A673 (cell line): ENCODE measurements around the gene SLC16A12. TPM values are rescaled to one million over a fixed set of nuclear protein-coding genes. Genes with fewer than 3 reads are reported as not detected.

Experiments used
- BruUV-seq: library from RNA; stranded (reverse); fragments of 400-500 nt; replicated peaks from 2 replicates; lab custom pipeline; 2021; lab: Mats Ljungman, UMichigan
- CTCF ChIA-PET: fragments of 300-600 bp; sonication (Branson Sonifier 250); formaldehyde crosslinking; loops from one replicate; lab custom pipeline; 2022; ENCODE audit warnings: antibody characterized with exemption; lab: Charles Lee
- POLR2A ChIA-PET: fragments of 300-600 bp; sonication (Branson Sonifier 250); formaldehyde crosslinking; loops from one replicate; lab custom pipeline; 2022; ENCODE audit warnings: antibody characterized with exemption; ENCODE audit not compliant: low non-redundant PET; lab: Charles Lee
- DNase-seq: peaks from one replicate; pipeline ENCODE4 v3.0.0-alpha.2; 2015; ENCODE audit warnings: low spot score
- H3K27ac ChIP-seq: fragments of 200-600 bp; sonication (generic); 2 replicates; pipeline ENCODE4 v1.5.1; 2016; ENCODE audit warnings: mixed run types, low read depth, mild to moderate bottlenecking, mixed read lengths, antibody characterized with exemption, low read length; ENCODE audit not compliant: poor library complexity, severe bottlenecking
- H3K27me3 ChIP-seq: fragments of 200-600 bp; sonication (generic); replicated peaks from 2 replicates; pipeline ENCODE4 v1.6.1; 2017; ENCODE audit warnings: mixed run types, low read depth, mild to moderate bottlenecking, mixed read lengths, antibody characterized with exemption, low read length; ENCODE audit not compliant: insufficient read depth, poor library complexity
- H3K36me3 ChIP-seq: fragments of 200-600 bp; sonication (generic); 2 replicates; pipeline ENCODE4 v1.6.1; 2016; ENCODE audit warnings: mixed run types, mild to moderate bottlenecking, mixed read lengths, antibody characterized with exemption, low read length; ENCODE audit not compliant: insufficient read depth, poor library complexity, severe bottlenecking
- H3K4me1 ChIP-seq: fragments of 200-600 bp; sonication (generic); 2 replicates; pipeline ENCODE4 v1.6.1; 2017; ENCODE audit warnings: mixed run types, mild to moderate bottlenecking, mixed read lengths, antibody characterized with exemption, low read length; ENCODE audit not compliant: insufficient read depth, poor library complexity, severe bottlenecking
- H3K4me3 ChIP-seq: fragments of 200-600 bp; sonication (generic); 2 replicates; pipeline ENCODE4 v1.5.1; 2016; ENCODE audit warnings: low read depth, mixed run types, mild to moderate bottlenecking, mixed read lengths, low read length; ENCODE audit not compliant: poor library complexity, severe bottlenecking
- H3K9me3 ChIP-seq: fragments of 200-600 bp; sonication (generic); 2 replicates; pipeline ENCODE4 v1.6.1; 2016; ENCODE audit warnings: mixed run types, low read depth, mild to moderate bottlenecking, mixed read lengths, antibody characterized with exemption, low read length; ENCODE audit not compliant: poor library complexity, severe bottlenecking
- EZH2 ChIP-seq: fragments of 200-600 bp; sonication (generic); IDR thresholded peaks from 2 replicates; pipeline ENCODE4 v1.6.1; 2017; ENCODE audit warnings: borderline replicate concordance, low read depth, mild to moderate bottlenecking, mixed read lengths, antibody characterized with exemption, low read length; ENCODE audit not compliant: poor library complexity, severe bottlenecking
- intact Hi-C: fragments of 100-400 bp; cut with micrococcal nuclease; formaldehyde crosslinking; loops from one replicate; pipeline ENCODE4 v1.10.0; 2022; ENCODE audit not compliant: unreplicated experiment
- total RNA-seq: library from RNA; stranded (reverse); gene quantifications from 2 replicates; pipeline ENCODE4 v1.2.3, GENCODE V29; 2021
- TF ChIP-seq, protein P1 (sequence below): fragments of 300-800, 200-600 bp; sonication (generic); conservative IDR thresholded peaks from 2 replicates; pipeline ENCODE4 v1.5.1; 2017; ENCODE audit warnings: low read depth, mild to moderate bottlenecking, antibody characterized with exemption, low read length, moderate library complexity, mixed read lengths

The SLC16A12 gene
- total RNA-seq, 1 experiment from 2014 or later = 0.54 TPM

DNA sequence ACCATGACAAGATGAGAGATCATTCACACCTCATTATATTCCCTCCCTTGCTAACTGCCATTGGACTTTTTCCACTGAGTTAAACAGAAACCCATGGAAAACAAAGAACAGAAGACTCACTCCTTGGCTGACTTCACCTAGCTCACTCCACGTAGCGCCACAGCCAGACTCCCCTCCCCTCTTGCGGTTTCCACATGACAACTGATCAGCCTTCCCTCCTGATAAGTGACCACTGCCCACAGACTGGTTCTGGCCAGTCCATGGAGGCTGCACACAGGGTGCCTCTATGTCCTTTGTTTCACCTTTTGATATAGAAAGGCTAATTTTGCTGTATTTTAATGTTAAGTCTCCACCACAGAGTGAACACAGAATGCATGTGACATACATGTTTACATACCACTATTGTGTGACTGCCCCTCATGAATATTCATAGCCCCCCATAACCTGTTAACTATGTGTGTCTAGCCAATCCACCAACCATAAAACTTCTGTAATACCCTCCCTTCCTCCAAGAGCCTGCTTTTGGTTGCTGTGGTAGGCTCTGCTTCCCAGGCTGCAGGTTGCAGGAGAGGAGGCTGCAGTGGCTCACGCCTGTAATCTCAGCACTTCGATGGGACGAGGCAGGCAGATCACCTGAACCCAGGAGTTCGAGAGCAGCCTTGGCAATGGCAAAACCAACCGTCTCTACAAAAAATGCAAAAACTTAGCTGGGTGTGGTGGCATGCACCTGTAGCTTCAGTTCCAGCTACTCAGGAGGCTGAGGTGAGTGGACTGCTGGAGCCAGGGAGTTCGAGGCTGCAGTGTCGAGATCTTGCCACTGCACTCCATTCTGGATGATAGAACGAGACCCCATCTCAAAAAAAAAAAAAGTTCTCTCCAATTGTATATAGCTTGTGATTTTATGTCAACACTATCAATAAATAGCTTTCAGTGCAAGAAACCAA lies 131.0 kb downstream of the SLC16A12 start:
- Histone ChIP-seq H3K36me3 (no peaks in the 10 kb centered on the region), H3K27ac (no peak overlapping the region), H3K9me3 (no peaks in the 10 kb centered on the region), H3K4me3 (no peak overlapping the region), H3K27me3 (no peaks in the 10 kb centered on the region), H3K4me1 (no peaks in the 10 kb centered on the region)
- ChIA-PET CTCF (no interaction called here), POLR2A (interaction anchor here (0.7 kb wide), 1 partner anchor 20 kb away, joined by 3 read pairs; no protein-coding TSS in a partner anchor)
- intact Hi-C loops = no loop called here
- DNase-seq = no peak
- no TSS peak for BruUV-seq
- TF ChIP-seq EZH2 = no peak

DNA sequence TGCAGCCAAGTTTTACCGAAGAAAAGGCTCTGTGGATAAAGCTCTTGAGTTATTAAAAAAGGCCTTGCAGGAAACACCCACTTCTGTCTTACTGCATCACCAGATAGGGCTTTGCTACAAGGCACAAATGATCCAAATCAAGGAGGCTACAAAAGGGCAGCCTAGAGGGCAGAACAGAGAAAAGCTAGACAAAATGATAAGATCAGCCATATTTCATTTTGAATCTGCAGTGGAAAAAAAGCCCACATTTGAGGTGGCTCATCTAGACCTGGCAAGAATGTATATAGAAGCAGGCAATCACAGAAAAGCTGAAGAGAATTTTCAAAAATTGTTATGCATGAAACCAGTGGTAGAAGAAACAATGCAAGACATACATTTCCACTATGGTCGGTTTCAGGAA lies 132.4 kb downstream of the SLC16A12 start:
- intact Hi-C loops = no loop called here

DNA sequence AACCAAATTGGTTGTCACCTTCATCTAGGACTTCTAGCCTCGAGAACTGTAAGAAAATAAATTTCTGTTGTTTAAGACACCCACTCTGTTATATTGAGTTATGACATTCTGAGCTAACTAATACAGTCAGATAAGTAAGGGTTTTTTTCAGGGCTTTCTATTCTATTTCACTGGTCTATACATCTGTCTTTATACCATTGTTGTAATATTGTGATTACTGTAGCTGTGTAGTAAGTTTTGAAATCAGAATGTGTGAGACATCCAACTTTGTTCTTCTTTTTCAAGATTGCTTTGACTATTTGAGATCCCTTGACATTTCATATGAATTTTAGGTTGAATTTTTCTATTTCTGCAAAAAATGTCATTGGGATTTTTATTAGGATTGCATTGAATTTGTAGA lies 135.4 kb downstream of the SLC16A12 start:
- DNase-seq = no peak
- no peaks in the 10 kb centered on the region for H3K36me3 ChIP-seq
- ChIA-PET CTCF (no interaction called here), POLR2A (no interaction called here)
- H3K27me3 ChIP-seq = no peaks in the 10 kb centered on the region
- no peak overlapping the region for H3K4me3 ChIP-seq
- intact Hi-C loops = no loop called here
- H3K9me3 ChIP-seq = no peaks in the 10 kb centered on the region
- H3K4me1 ChIP-seq = no peaks in the 10 kb centered on the region
- TF ChIP-seq, protein P1, sequence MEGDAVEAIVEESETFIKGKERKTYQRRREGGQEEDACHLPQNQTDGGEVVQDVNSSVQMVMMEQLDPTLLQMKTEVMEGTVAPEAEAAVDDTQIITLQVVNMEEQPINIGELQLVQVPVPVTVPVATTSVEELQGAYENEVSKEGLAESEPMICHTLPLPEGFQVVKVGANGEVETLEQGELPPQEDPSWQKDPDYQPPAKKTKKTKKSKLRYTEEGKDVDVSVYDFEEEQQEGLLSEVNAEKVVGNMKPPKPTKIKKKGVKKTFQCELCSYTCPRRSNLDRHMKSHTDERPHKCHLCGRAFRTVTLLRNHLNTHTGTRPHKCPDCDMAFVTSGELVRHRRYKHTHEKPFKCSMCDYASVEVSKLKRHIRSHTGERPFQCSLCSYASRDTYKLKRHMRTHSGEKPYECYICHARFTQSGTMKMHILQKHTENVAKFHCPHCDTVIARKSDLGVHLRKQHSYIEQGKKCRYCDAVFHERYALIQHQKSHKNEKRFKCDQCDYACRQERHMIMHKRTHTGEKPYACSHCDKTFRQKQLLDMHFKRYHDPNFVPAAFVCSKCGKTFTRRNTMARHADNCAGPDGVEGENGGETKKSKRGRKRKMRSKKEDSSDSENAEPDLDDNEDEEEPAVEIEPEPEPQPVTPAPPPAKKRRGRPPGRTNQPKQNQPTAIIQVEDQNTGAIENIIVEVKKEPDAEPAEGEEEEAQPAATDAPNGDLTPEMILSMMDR = no peak
- TF ChIP-seq EZH2 = no peak
- no TSS peak for BruUV-seq
- H3K27ac ChIP-seq = no peak overlapping the region

More for the DNA sequence above, 132.4 kb downstream of the SLC16A12 start:
- Histone ChIP-seq H3K27me3 (no peaks in the 10 kb centered on the region), H3K4me1 (no peaks in the 10 kb centered on the region), H3K9me3 (no peaks in the 10 kb centered on the region), H3K27ac (no peak overlapping the region), H3K4me3 (no peak overlapping the region), H3K36me3 (no peaks in the 10 kb centered on the region)
- POLR2A ChIA-PET = no interaction called here
- no peak for DNase-seq
- TF ChIP-seq, protein P1 = no peak
- TF ChIP-seq EZH2 = no peak
- CTCF ChIA-PET = no interaction called here
- no TSS peak for BruUV-seq
